DND-41 (cell line): ENCODE results near the gene SLC35F4.

Experiments
- ATAC-seq: fragments of 200-7000 bp; cut with Tn5 transposase; 3 replicates; pipeline ENCODE4 v1.9.1; 2021; ENCODE audit warnings: low read depth; ENCODE audit not compliant: insufficient read depth
- DNase-seq: peaks from one replicate; pipeline ENCODE4 v3.0.0-alpha.2; 2020
- H2AFZ ChIP-seq: 2 replicates; pipeline ENCODE4 v1.6.0; 2012; ENCODE audit warnings: low read depth, low read length
- H3K27ac ChIP-seq: 2 replicates; pipeline ENCODE4 v1.5.1; 2012; ENCODE audit warnings: low read length, inconsistent platforms
- H3K27me3 ChIP-seq: fragments of 200-600 bp; sonication (generic); 2 replicates; pipeline ENCODE4 v1.6.0; 2012; ENCODE audit warnings: low read length, mild to moderate bottlenecking, inconsistent platforms; ENCODE audit not compliant: insufficient read depth, poor library complexity
- H3K36me3 ChIP-seq: 2 replicates; pipeline ENCODE4 v1.5.1; 2012; ENCODE audit warnings: low read length, inconsistent platforms; ENCODE audit not compliant: insufficient read depth
- H3K4me1 ChIP-seq: 2 replicates; pipeline ENCODE4 v1.5.1; 2012; ENCODE audit warnings: mild to moderate bottlenecking, low read length; ENCODE audit not compliant: insufficient read depth
- H3K4me2 ChIP-seq: 2 replicates; pipeline ENCODE4 v1.6.0; 2012; ENCODE audit warnings: mild to moderate bottlenecking, moderate library complexity, low read length, inconsistent platforms; ENCODE audit not compliant: insufficient read depth
- H3K4me3 ChIP-seq, 2 experiments: fragments of 200-600 bp in 1 of 2; shearing (Covaris generic) in 1 of 2; 2 replicates each; pipeline ENCODE4 v1.5.1; 2012 to 2016; ENCODE audit warnings: inconsistent platforms in 2 of 2, low read length in 2 of 2, mild to moderate bottlenecking in 2 of 2, low read depth in 1 of 2, moderate library complexity in 1 of 2
- H3K79me2 ChIP-seq: 2 replicates; pipeline ENCODE4 v1.6.0; 2012; ENCODE audit warnings: low read length, inconsistent platforms; ENCODE audit not compliant: insufficient read depth
- H3K9ac ChIP-seq: 2 replicates; pipeline ENCODE4 v1.6.0; 2012; ENCODE audit warnings: low read depth, mild to moderate bottlenecking, inconsistent platforms, low read length, moderate library complexity
- H3K9me3 ChIP-seq: 2 replicates; pipeline ENCODE4 v1.5.1; 2012; ENCODE audit warnings: low read length, moderate library complexity, mild to moderate bottlenecking, inconsistent platforms; ENCODE audit not compliant: insufficient read depth, severe bottlenecking
- H4K20me1 ChIP-seq: 2 replicates; pipeline ENCODE4 v1.6.0; 2012; ENCODE audit warnings: low read length; ENCODE audit not compliant: insufficient read depth
- CTCF ChIP-seq: IDR thresholded peaks from 2 replicates; pipeline ENCODE4 v1.5.1; 2012; ENCODE audit warnings: borderline replicate concordance, low read length, moderate library complexity, mild to moderate bottlenecking; ENCODE audit not compliant: poor library complexity, severe bottlenecking; ENCODE audit errors: extremely low read depth
- EZH2 ChIP-seq: IDR thresholded peaks from 3 replicates; pipeline ENCODE4 v1.6.1; 2012; ENCODE audit warnings: borderline replicate concordance, low read depth, mild to moderate bottlenecking, moderate library complexity, low read length, inconsistent platforms; ENCODE audit not compliant: severe bottlenecking

SLC35F4 gene

GRCh38 chr14:57835766-57836165 is 30.1 kb downstream of the SLC35F4 start:
- no peaks in the 10 kb centered on the region for H3K36me3 ChIP-seq
- no peak overlapping the region for H3K4me2 ChIP-seq
- no peaks in the 10 kb centered on the region for H3K4me1 ChIP-seq
- no peak overlapping the region for H3K9ac ChIP-seq
- no peak overlapping the region for H3K4me3 ChIP-seq
- no peaks in the 10 kb centered on the region for H3K79me2 ChIP-seq
- DNase-seq (no peak), ATAC-seq (no peak)
- H2AFZ ChIP-seq = no peak overlapping the region
- TF ChIP-seq EZH2 = no peak
- no peak for TF ChIP-seq CTCF
- H3K27me3 ChIP-seq = no peaks in the 10 kb centered on the region
- H4K20me1 ChIP-seq = no peaks in the 10 kb centered on the region
- no peaks in the 10 kb centered on the region for H3K9me3 ChIP-seq
- no peak overlapping the region for H3K27ac ChIP-seq

GRCh38 chr14:57834961-57835360 is 30.9 kb downstream of the SLC35F4 start:
- TF ChIP-seq CTCF = no peak
- no peak for TF ChIP-seq EZH2
- H3K27ac ChIP-seq = no peak overlapping the region
- no peak overlapping the region for H3K4me2 ChIP-seq
- no peak overlapping the region for H3K9ac ChIP-seq
- H3K27me3 ChIP-seq = no peaks in the 10 kb centered on the region
- H4K20me1 ChIP-seq = no peaks in the 10 kb centered on the region
- H3K9me3 ChIP-seq = no peaks in the 10 kb centered on the region
- H3K79me2 ChIP-seq = no peaks in the 10 kb centered on the region
- DNase-seq (no peak), ATAC-seq (no peak)
- no peak overlapping the region for H3K4me3 ChIP-seq
- H3K36me3 ChIP-seq = no peaks in the 10 kb centered on the region
- H2AFZ ChIP-seq = no peak overlapping the region
- H3K4me1 ChIP-seq = no peaks in the 10 kb centered on the region

- ATAC-seq (no peak), DNase-seq (no peak)
- Histone ChIP-seq H3K79me2 (no peaks in the 10 kb centered on the region), H3K4me2 (no peak overlapping the region), H3K9ac (no peak overlapping the region), H3K27me3 (peaks cover 3% of the 10 kb centered on the region), H3K9me3 (no peaks in the 10 kb centered on the region), H3K27ac (no peak overlapping the region), H3K4me3 (no peak overlapping the region), H4K20me1 (no peaks in the 10 kb centered on the region), H3K4me1 (no peaks in the 10 kb centered on the region), H2AFZ (no peak overlapping the region), H3K36me3 (no peaks in the 10 kb centered on the region)
- TF ChIP-seq EZH2 (no peak), CTCF (no peak)
These were observed 31.8 kb downstream of the SLC35F4 start for GRCh38 chr14:57834001-57834598.

GRCh38 chr14:57833323-57833722 is 32.6 kb downstream of the SLC35F4 start:
- Histone ChIP-seq H3K9me3 (no peaks in the 10 kb centered on the region), H3K9ac (no peak overlapping the region), H3K4me2 (no peak overlapping the region), H3K4me1 (no peaks in the 10 kb centered on the region), H3K4me3 (no peak overlapping the region), H3K27ac (no peak overlapping the region), H3K27me3 (peaks cover 3% of the 10 kb centered on the region), H2AFZ (no peak overlapping the region), H3K79me2 (no peaks in the 10 kb centered on the region), H4K20me1 (no peaks in the 10 kb centered on the region), H3K36me3 (no peaks in the 10 kb centered on the region)
- no peak for TF ChIP-seq EZH2
- no peak for TF ChIP-seq CTCF
- no peak for ATAC-seq
- DNase-seq = no peak
